AG04450 (cell line): ENCODE measurements around the gene GOLGA6A. TPM values are rescaled to one million over a fixed set of nuclear protein-coding genes. Genes with fewer than 3 reads are reported as not detected.
"Not testable (repeated sequence)": the region's sequence is repeated elsewhere in the genome, so short reads cannot be mapped to it uniquely, and the experiment has no call there.

Experiments used
- CTCF ChIA-PET: fragments of 300-600, 350-600 bp; formaldehyde crosslinking; extraction: SDS; loops from one replicate; lab custom pipeline; 2022; ENCODE audit warnings: antibody characterized with exemption, inconsistent platforms; lab: Charles Lee
- POLR2A ChIA-PET: fragments of 350-600 bp; formaldehyde crosslinking; extraction: SDS; loops from one replicate; lab custom pipeline; 2021; ENCODE audit warnings: antibody characterized with exemption, inconsistent platforms; lab: Yijun Ruan, JAX
- DNase-seq: peaks from one replicate; pipeline ENCODE4 v3.0.0-alpha.2; 2011; ENCODE audit warnings: low read depth, low spot score
- H3K27ac ChIP-seq: one replicate; pipeline ENCODE4 v1.5.1; 2012; ENCODE audit warnings: low read depth, low read length, control low read depth
- H3K27me3 ChIP-seq: one replicate; pipeline ENCODE4 v1.6.0; 2012; ENCODE audit warnings: low read length; ENCODE audit not compliant: control insufficient read depth, insufficient read depth
- H3K4me3 ChIP-seq: 2 replicates; pipeline ENCODE4 v1.5.1; 2011; ENCODE audit warnings: mild to moderate bottlenecking, low read depth, low read length, control low read depth
- H3K9me3 ChIP-seq: 2 replicates; pipeline ENCODE4 v1.5.1; 2012; ENCODE audit warnings: low read length; ENCODE audit not compliant: control insufficient read depth, insufficient read depth
- polyA plus RNA-seq: library from polyadenylated mRNA; depleted of rRNA; stranded (reverse); fragments of >200 nt; gene quantifications from 2 replicates; pipeline ENCODE4 v1.2.3, GENCODE V29; 2011
- TF ChIP-seq, protein P1 (sequence below): IDR thresholded peaks from 2 replicates; pipeline ENCODE4 v1.5.1; 2011; ENCODE audit warnings: low read depth, low read length, control low read depth, inconsistent platforms

Gene GOLGA6A
- polyA plus RNA-seq, 1 experiment, result not detected

- TF ChIP-seq, protein P1, sequence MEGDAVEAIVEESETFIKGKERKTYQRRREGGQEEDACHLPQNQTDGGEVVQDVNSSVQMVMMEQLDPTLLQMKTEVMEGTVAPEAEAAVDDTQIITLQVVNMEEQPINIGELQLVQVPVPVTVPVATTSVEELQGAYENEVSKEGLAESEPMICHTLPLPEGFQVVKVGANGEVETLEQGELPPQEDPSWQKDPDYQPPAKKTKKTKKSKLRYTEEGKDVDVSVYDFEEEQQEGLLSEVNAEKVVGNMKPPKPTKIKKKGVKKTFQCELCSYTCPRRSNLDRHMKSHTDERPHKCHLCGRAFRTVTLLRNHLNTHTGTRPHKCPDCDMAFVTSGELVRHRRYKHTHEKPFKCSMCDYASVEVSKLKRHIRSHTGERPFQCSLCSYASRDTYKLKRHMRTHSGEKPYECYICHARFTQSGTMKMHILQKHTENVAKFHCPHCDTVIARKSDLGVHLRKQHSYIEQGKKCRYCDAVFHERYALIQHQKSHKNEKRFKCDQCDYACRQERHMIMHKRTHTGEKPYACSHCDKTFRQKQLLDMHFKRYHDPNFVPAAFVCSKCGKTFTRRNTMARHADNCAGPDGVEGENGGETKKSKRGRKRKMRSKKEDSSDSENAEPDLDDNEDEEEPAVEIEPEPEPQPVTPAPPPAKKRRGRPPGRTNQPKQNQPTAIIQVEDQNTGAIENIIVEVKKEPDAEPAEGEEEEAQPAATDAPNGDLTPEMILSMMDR, result no peak
- Histone ChIP-seq H3K27ac (no peak overlapping the region), H3K9me3 (no peaks in the 10 kb centered on the region), H3K27me3 (peaks cover 51% of the 10 kb centered on the region), H3K4me3 (no peak overlapping the region)
- POLR2A ChIA-PET, result no interaction called here
- DNase-seq, result no peak
- CTCF ChIA-PET, result interaction anchor here (1.2 kb wide), 1 partner anchor 187 kb away, joined by 4 read pairs; no protein-coding TSS in a partner anchor
Measured at GRCh38 chr15:74121858-74122257, 39.5 kb upstream of the GOLGA6A start.

GRCh38 chr15:74121039-74121438, 38.7 kb upstream of the GOLGA6A start:
- H3K4me3 ChIP-seq, result no peak overlapping the region
- CTCF ChIA-PET, result interaction anchor here (0.6 to 0.7 kb wide), 2 partner anchors 73 to 1769 kb away, joined by 3 read pairs; no protein-coding TSS in a partner anchor
- H3K27ac ChIP-seq, result no peak overlapping the region
- no peak for DNase-seq
- H3K27me3 ChIP-seq, result peaks cover 48% of the 10 kb centered on the region
- POLR2A ChIA-PET, result no interaction called here
- TF ChIP-seq, protein P1, result no peak
- H3K9me3 ChIP-seq, result no peaks in the 10 kb centered on the region

DNA sequence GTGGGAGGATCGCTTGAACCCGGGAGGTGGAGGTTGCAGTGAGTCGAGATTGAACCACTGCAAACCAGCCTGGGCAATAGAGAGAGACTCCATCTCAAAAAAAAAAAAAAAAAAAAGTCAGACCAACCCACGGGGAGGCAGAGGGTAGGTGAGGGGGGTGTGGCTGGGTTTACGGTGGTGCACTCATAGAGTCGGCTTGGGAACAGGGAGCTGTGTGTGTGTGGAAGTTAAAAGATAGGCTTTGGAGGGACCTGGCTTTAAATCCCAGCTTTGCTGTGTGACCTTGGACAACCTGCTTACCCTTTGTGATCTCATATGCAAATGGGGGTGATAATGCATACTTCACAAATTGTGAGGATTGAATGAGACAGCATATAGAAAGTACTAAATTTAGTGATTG, 38.1 kb upstream of the GOLGA6A start:
- peaks cover 46% of the 10 kb centered on the region for H3K27me3 ChIP-seq
- POLR2A ChIA-PET, result no interaction called here
- no peak overlapping the region for H3K27ac ChIP-seq
- H3K4me3 ChIP-seq, result no peak overlapping the region
- no peaks in the 10 kb centered on the region for H3K9me3 ChIP-seq
- TF ChIP-seq, protein P1, result no peak
- no peak for DNase-seq
- CTCF ChIA-PET, result interaction anchor here (0.6 to 1.1 kb wide), 3 partner anchors 67 to 1768 kb away, joined by 3 read pairs; no protein-coding TSS in a partner anchor

DNA sequence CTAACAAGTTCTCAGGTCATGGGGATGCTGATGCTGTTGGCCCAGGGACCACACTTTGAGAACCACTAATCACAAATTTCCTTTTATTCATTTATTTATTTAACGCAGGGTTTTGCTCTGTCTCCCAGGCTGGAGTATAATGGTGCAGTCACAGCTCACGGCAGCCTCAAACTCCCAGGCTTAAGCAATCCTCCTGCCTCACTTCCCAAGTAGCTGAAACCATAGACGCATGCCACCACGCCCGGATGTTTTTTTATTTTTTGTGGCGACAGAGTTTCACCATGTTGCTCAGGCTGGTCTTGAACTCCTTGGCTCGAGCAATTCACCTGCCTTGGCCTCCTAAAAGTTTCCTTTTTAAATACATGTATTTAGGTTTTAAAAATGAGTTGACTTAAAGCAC, 27.4 kb upstream of the GOLGA6A start:
- ChIA-PET POLR2A (no interaction called here), CTCF (no interaction called here)
- TF ChIP-seq, protein P1, result no peak
- no peak for DNase-seq
- Histone ChIP-seq H3K27me3 (no peaks in the 10 kb centered on the region), H3K27ac (no peak overlapping the region), H3K9me3 (no peaks in the 10 kb centered on the region), H3K4me3 (no peak overlapping the region)

- POLR2A ChIA-PET, H3K9me3 ChIP-seq, DNase-seq, H3K27ac ChIP-seq, H3K27me3 ChIP-seq, CTCF ChIA-PET, H3K4me3 ChIP-seq: not testable (repeated sequence)
Measured at GRCh38 chr15:74108611-74109010, 26.3 kb upstream of the GOLGA6A start.

GRCh38 chr15:74108111-74108510, 25.8 kb upstream of the GOLGA6A start:
- no peaks in the 10 kb centered on the region for H3K9me3 ChIP-seq
- DNase-seq, result no peak
- H3K27me3 ChIP-seq, result no peaks in the 10 kb centered on the region
- ChIA-PET POLR2A (interaction anchor here (0.6 kb wide), 1 partner anchor 1290 kb away, joined by 7 read pairs; no protein-coding TSS in a partner anchor), CTCF (no interaction called here)
- no peak overlapping the region for H3K27ac ChIP-seq
- no peak overlapping the region for H3K4me3 ChIP-seq
- TF ChIP-seq, protein P1, result no peak

DNA sequence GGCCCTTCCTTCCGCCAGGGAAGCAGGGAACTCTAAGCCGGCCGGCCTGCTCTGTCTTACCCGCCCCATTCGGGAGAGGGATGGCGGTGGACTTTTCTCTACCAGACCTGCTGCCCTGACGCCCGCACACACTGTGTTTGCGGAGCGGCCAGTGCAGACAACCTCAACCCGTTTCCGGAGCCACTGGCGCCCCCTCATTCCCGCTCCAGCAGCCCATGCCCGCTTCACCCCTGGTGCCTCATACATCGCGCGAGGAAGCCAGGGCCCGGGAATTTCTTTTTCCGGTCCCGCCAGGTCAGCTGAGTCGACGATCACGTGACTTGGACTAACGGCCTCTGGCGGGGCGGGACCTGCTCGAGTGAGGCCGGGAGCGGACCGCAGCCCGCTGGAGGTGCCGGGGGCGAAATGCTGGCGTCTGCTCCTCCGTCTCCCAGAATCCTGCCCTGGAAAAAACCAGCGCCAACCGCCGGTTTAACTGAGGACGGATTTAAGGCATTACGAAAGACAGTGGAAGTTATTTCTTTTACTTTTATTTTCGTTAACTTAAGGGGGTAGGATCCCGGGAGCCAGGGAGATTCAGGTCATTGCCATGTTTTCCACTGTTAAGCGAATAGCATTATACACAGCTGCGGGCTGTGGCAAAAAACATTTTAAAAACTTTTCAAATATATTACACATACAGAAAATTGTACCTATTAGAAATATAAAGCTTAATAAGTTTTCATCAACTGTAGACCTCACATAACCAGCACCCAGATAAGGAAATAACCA, 17.8 kb upstream of the GOLGA6A start:
- DNase-seq, result peak; percentile 75
- peak overlapping the region; percentile 49 for H3K4me3 ChIP-seq
- H3K9me3 ChIP-seq, POLR2A ChIA-PET, H3K27me3 ChIP-seq, H3K27ac ChIP-seq, CTCF ChIA-PET: not testable (repeated sequence)
